OCI-LY1 (cell line): ENCODE data around the gene CCNDBP1.
"Not testable (repeated sequence)": the region's sequence is repeated elsewhere in the genome, so short reads cannot be mapped to it uniquely, and the experiment has no call there.

Experiments
- EZH2 ChIP-seq: fragments of 200-600 bp; sonication (generic), shearing (Covaris generic); IDR thresholded peaks from 2 replicates; pipeline ENCODE4 v1.8.0; 2017; ENCODE audit warnings: borderline replicate concordance, mixed run types, mild to moderate bottlenecking, antibody characterized with exemption, low read length, moderate library complexity, mixed read lengths
- TF ChIP-seq, protein P1 (sequence below): fragments of 200-600 bp; sonication (generic), shearing (Covaris generic); IDR thresholded peaks from 2 replicates; pipeline ENCODE4 v1.5.1; 2017; ENCODE audit warnings: mild to moderate bottlenecking, antibody characterized with exemption, low read length, moderate library complexity, mixed read lengths

DNA sequence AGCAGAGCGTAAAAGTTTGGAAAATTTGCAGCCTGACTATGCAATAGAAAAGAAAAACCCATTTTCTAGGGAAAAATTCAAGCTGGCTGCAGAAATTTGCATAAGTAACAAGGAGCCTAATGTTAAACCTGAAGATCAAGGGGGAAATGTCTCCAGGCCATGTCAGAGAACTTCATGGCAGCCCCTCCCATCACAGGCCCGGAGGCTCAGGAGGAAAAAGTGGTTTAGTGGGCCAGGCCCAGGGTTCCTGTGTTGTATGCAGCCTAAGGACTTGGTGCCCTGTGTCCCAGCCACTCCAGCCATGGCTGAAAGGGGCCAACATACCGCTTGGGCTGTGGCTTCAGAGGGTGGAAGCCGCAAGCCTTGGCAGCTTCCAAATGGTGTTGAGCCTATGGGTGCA lies 13.4 kb downstream of the CCNDBP1 start:
- TF ChIP-seq, protein P1, sequence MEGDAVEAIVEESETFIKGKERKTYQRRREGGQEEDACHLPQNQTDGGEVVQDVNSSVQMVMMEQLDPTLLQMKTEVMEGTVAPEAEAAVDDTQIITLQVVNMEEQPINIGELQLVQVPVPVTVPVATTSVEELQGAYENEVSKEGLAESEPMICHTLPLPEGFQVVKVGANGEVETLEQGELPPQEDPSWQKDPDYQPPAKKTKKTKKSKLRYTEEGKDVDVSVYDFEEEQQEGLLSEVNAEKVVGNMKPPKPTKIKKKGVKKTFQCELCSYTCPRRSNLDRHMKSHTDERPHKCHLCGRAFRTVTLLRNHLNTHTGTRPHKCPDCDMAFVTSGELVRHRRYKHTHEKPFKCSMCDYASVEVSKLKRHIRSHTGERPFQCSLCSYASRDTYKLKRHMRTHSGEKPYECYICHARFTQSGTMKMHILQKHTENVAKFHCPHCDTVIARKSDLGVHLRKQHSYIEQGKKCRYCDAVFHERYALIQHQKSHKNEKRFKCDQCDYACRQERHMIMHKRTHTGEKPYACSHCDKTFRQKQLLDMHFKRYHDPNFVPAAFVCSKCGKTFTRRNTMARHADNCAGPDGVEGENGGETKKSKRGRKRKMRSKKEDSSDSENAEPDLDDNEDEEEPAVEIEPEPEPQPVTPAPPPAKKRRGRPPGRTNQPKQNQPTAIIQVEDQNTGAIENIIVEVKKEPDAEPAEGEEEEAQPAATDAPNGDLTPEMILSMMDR, result not testable (repeated sequence)
- TF ChIP-seq EZH2, result not testable (repeated sequence)
